Measurements from ENCODE around the gene NDUFA6. TPM values are rescaled to one million over a fixed set of nuclear protein-coding genes. Genes with fewer than 3 reads are reported as not detected.

The NDUFA6 gene
- total RNA-seq, 2 experiments from 2014 or later: 94.8 to 97.1 TPM

DNA sequence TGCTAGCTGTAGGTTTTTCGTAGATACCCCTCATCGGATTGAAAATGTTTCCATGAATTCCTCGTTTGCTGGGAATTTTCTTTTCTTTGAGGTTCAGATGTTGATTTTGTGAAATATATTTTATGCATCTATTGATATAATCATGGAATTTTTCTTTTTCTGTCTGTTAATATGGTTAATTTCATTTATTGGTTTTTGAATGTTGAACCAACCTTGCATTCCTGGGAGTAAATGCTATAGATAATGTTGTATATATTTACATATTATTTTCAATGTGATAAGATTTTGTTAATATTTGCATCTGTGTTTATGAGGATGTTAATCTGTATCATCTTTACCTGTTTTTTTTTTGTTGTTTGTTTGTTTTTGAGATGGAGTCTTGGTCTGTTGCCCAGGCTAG lies 10.6 kb upstream of the NDUFA6 start:
- ChIA-PET POLR2A (interaction anchor here (0.9 kb wide), 1 partner anchor 11 kb away, joined by 5 read pairs; the partner anchor contains the start of gene NDUFA6), CTCF (no interaction called here)
- DNase-seq: no peak

GRCh38 chr22:42091455-42091782 lies 847 bp upstream of the NDUFA6 start:
- Mint-ChIP-seq H3K4me3 (peak overlapping the region; percentile 99), H3K4me1 (peaks cover 31% of the 10 kb centered on the region), H3K27ac (peak overlapping the region; percentile 99), H3K36me3 (ENCODE audit: low read depth) (peaks cover 30% of the 10 kb centered on the region), H3K9me3 (peaks cover 10% of the 10 kb centered on the region), H3K27me3 (no peaks in the 10 kb centered on the region)
- CTCF ChIA-PET: interaction anchor here (0.7 to 4.2 kb wide), 34 partner anchors 7 to 394 kb away, joined by 3 to 47 read pairs (median 6); partner anchors contain the start of genes CENPM, NAGA, SEPTIN3 and SMDT1
- POLR2A ChIA-PET: interaction anchor here (0.5 to 4.9 kb wide), 36 partner anchors 12 to 524 kb away, joined by 3 to 185 read pairs (median 6); partner anchors contain the start of genes CENPM, MEI1, NAGA and POLDIP3
- no peak for DNase-seq

More for the DNA sequence above, 10.6 kb upstream of the NDUFA6 start:
- H3K4me3 Mint-ChIP-seq: no peak overlapping the region
- no peaks in the 10 kb centered on the region for H3K27me3 Mint-ChIP-seq
- H3K4me1 Mint-ChIP-seq: no peaks in the 10 kb centered on the region
- peaks cover 34% of the 10 kb centered on the region for H3K36me3 Mint-ChIP-seq (ENCODE audit: low read depth)
- peaks cover 29% of the 10 kb centered on the region for H3K9me3 Mint-ChIP-seq
- no peak overlapping the region for H3K27ac Mint-ChIP-seq

DNA sequence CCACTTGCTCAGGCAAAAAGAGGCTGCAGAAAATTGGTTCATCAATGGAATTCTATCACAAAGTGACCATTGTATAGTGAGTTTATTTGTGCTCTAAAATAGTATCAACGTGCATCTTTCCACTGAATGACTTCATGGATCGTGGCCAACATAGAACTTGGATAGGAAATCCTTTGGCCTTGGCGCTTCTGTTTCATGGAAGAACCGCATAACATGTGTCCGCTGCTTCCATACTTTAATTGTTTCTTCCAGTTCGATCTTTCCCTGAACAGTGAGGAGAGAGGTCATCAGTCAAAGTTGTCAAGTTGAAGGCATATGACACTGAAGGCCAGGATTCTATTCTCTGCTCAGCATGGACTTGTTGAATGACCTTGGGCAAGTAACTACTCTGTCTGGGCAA lies 4.5 kb downstream of the NDUFA6 start:
- POLR2A ChIA-PET: interaction anchor here (1.4 kb wide), 1 partner anchor 139 kb away, joined by 3 read pairs; the partner anchor contains the start of gene CENPM
- CTCF ChIA-PET: no interaction called here
- peaks cover 73% of the 10 kb centered on the region for H3K36me3 Mint-ChIP-seq (ENCODE audit: low read depth)

GRCh38 chr22:42084874-42085273 lies 5.7 kb downstream of the NDUFA6 start:
- DNase-seq: no peak
- Mint-ChIP-seq H3K4me1 (peaks cover 45% of the 10 kb centered on the region), H3K27me3 (no peaks in the 10 kb centered on the region), H3K9me3 (peaks cover 9% of the 10 kb centered on the region), H3K4me3 (no peak overlapping the region), H3K36me3 (ENCODE audit: low read depth) (peaks cover 72% of the 10 kb centered on the region), H3K27ac (no peak overlapping the region)
- POLR2A ChIA-PET: interaction anchor here (0.6 to 1.4 kb wide), 2 partner anchors 34 to 138 kb away, joined by 3 read pairs; partner anchors contain the start of gene CENPM
- CTCF ChIA-PET: no interaction called here

More for the DNA sequence above, 4.5 kb downstream of the NDUFA6 start:
- H3K9me3 Mint-ChIP-seq: peaks cover 10% of the 10 kb centered on the region
- DNase-seq: no peak
- peaks cover 40% of the 10 kb centered on the region for H3K4me1 Mint-ChIP-seq
- H3K27ac Mint-ChIP-seq: no peak overlapping the region
- no peak overlapping the region for H3K4me3 Mint-ChIP-seq
- no peaks in the 10 kb centered on the region for H3K27me3 Mint-ChIP-seq

DNA sequence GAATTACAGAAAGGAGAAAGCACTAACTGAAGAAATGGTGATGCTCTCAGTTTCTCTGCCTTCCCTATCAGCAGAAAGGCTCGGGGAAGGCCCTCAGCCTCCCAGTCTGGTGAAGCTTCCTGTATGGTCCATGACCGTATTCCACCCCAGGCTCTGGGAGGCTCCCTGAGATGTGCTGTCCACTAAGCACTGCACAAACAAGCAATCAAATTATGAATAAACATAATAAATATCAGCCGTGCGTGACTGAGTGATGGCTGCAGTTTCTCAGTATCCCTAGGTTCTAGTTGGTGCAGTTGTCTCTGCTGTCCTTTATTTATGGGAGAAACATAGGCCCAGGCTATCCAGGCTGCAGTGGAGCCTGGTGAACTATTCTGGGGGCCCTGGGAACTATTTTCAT lies 7.5 kb downstream of the NDUFA6 start:
- no peaks in the 10 kb centered on the region for H3K9me3 Mint-ChIP-seq
- ChIA-PET CTCF (no interaction called here), POLR2A (no interaction called here)
- H3K4me1 Mint-ChIP-seq: peaks cover 44% of the 10 kb centered on the region
- no peak for DNase-seq
- H3K36me3 Mint-ChIP-seq (ENCODE audit: low read depth): peaks cover 60% of the 10 kb centered on the region
- H3K27me3 Mint-ChIP-seq: no peaks in the 10 kb centered on the region
- no peak overlapping the region for H3K27ac Mint-ChIP-seq
- H3K4me3 Mint-ChIP-seq: no peak overlapping the region

- POLR2A ChIA-PET: interaction anchor here (0.7 to 5.7 kb wide), 22 partner anchors 9 to 459 kb away, joined by 3 to 185 read pairs (median 5); partner anchors contain the start of genes CCDC134, CENPM, NAGA and NDUFA6
- peaks cover 42% of the 10 kb centered on the region for H3K36me3 Mint-ChIP-seq (ENCODE audit: low read depth)
- H3K27me3 Mint-ChIP-seq: no peaks in the 10 kb centered on the region
- H3K4me3 Mint-ChIP-seq: peak overlapping the region; percentile 95
- peak overlapping the region; percentile 92 for H3K27ac Mint-ChIP-seq
- no peaks in the 10 kb centered on the region for H3K9me3 Mint-ChIP-seq
- peak; percentile 31 for DNase-seq
- peaks cover 36% of the 10 kb centered on the region for H3K4me1 Mint-ChIP-seq
- CTCF ChIA-PET: interaction anchor here (1.3 to 4.1 kb wide), 4 partner anchors 9 to 365 kb away, joined by 4 to 35 read pairs (median 4); partner anchors contain the start of gene NDUFA6
Observed at GRCh38 chr22:42080287-42080686, 10.3 kb downstream of the NDUFA6 start.

GRCh38 chr22:42079319-42080251 lies 11.0 kb downstream of the NDUFA6 start, which contains the start of gene SMDT1:
TSS of gene SMDT1 (plus strand) at chr22:42079700. CDS start at chr22:42079769, 69 bp downstream.
- CTCF ChIA-PET: interaction anchor here (1.1 to 4.1 kb wide), 5 partner anchors 8 to 365 kb away, joined by 3 to 35 read pairs (median 4); partner anchors contain the start of gene NDUFA6
- no peaks in the 10 kb centered on the region for H3K9me3 Mint-ChIP-seq
- peak within 1 kb of the TSS; percentile 92 for H3K27ac Mint-ChIP-seq
- no peaks in the 10 kb centered on the region for H3K27me3 Mint-ChIP-seq
- peak; percentile 98 for DNase-seq
- H3K36me3 Mint-ChIP-seq (ENCODE audit: low read depth): peaks cover 37% of the 10 kb centered on the region
- POLR2A ChIA-PET: interaction anchor here (0.6 to 5.7 kb wide), 30 partner anchors 10 to 534 kb away, joined by 3 to 185 read pairs (median 5); partner anchors contain the start of genes CCDC134, CENPM, NAGA and NDUFA6
- H3K4me1 Mint-ChIP-seq: peaks cover 42% of the 10 kb centered on the region
- H3K4me3 Mint-ChIP-seq: peak within 1 kb of the TSS; percentile 95

DNA sequence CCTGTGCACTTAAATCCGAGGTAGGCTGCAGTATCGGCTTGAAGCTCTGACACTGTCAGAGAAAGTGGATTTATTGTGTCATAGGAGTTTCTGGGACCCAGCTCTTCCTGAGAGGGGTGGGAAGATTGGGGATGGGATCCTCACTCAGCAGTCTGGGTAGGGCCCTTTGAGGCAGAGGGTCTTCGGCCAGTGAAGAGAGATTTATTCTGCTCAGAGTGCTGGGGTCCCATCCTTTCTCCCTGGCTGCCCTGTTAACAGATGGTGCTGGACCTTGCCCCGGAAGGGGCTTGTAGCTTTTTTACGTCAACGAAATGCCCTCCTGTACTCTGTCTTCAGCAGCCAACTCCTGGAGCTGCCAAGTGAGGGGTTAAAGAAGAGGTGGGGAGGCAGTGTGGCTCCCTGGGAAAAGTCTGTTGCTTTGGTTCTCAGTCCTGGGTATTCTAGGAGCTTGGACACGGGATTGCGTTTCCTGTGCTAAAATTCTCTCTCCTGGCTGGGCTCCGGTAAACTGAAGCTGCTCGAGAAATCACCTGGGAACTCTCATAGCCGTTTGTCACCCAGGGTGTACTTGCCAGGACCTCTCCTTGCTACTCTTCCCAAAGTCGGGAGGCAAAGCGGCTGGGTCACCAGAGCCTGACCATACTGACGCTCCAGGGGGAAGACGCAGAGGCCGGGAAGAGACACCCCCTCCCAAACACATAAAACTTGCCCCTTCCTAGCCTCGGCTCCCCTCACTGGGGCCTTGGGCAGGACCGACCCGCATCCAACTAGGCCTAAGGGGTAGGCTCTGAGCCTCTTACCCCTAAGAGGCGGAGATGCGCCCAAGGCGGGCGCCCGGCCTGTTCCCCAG lies 11.9 kb downstream of the NDUFA6 start:
- ChIA-PET POLR2A (interaction anchor here (0.9 to 5.7 kb wide), 20 partner anchors 9 to 412 kb away, joined by 3 to 185 read pairs (median 6); partner anchors contain the start of genes CCDC134, CENPM, NAGA and NDUFA6), CTCF (interaction anchor here (1.1 to 4.1 kb wide), 2 partner anchors 12 to 366 kb away, joined by 3 to 35 read pairs; partner anchors contain the start of gene NDUFA6)
- Mint-ChIP-seq H3K36me3 (ENCODE audit: low read depth) (peaks cover 30% of the 10 kb centered on the region), H3K27me3 (no peaks in the 10 kb centered on the region), H3K9me3 (no peaks in the 10 kb centered on the region), H3K4me3 (peak overlapping the region; percentile 95), H3K27ac (peak overlapping the region; percentile 92), H3K4me1 (peaks cover 44% of the 10 kb centered on the region)
- DNase-seq: no peak

DNA sequence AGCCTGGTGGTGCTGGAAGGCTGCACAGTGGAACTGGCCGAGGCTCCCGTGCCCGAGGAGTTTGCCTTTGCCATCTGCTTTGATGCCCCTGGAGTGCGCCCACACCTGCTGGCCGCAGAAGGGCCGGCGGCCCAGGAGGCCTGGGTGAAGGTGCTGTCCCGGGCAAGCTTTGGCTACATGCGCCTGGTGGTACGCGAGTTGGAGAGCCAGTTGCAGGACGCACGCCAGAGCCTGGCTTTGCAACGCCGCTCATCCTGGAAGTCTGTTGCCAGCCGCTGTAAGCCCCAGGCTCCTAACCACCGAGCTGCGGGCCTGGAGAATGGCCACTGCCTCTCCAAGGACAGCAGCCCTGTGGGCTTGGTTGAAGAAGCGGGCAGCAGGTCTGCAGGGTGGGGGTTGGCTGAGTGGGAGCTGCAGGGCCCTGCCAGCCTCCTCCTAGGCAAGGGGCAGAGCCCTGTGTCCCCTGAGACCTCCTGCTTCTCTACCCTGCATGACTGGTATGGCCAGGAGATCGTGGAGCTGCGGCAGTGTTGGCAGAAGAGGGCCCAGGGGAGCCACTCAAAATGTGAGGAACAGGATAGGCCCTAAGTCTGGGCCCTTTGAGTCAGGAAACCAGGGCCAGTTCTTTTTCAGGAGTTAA lies 13.0 kb downstream of the NDUFA6 start:
- H3K4me1 Mint-ChIP-seq: peaks cover 51% of the 10 kb centered on the region
- POLR2A ChIA-PET: interaction anchor here (3.7 to 5.7 kb wide), 2 partner anchors 8 to 12 kb away, joined by 77 to 185 read pairs; partner anchors contain the start of genes NAGA and NDUFA6
- no peak overlapping the region for H3K4me3 Mint-ChIP-seq
- H3K9me3 Mint-ChIP-seq: no peaks in the 10 kb centered on the region
- CTCF ChIA-PET: interaction anchor here (4.1 kb wide), 1 partner anchor 13 kb away, joined by 35 read pairs; the partner anchor contains the start of gene NDUFA6
- H3K36me3 Mint-ChIP-seq (ENCODE audit: low read depth): peaks cover 25% of the 10 kb centered on the region
- DNase-seq: no peak
- no peaks in the 10 kb centered on the region for H3K27me3 Mint-ChIP-seq
- H3K27ac Mint-ChIP-seq: peak overlapping the region; percentile 92

- no peaks in the 10 kb centered on the region for H3K27me3 Mint-ChIP-seq
- peaks cover 48% of the 10 kb centered on the region for H3K4me1 Mint-ChIP-seq
- no peak overlapping the region for H3K27ac Mint-ChIP-seq
- DNase-seq: peak; percentile 4
- H3K9me3 Mint-ChIP-seq: no peaks in the 10 kb centered on the region
- ChIA-PET POLR2A (interaction anchor here (1.3 to 5.7 kb wide), 3 partner anchors 13 to 131 kb away, joined by 5 to 185 read pairs (median 22); partner anchors contain the start of genes CENPM and NDUFA6), CTCF (no interaction called here)
- H3K4me3 Mint-ChIP-seq: no peak overlapping the region
- peaks cover 18% of the 10 kb centered on the region for H3K36me3 Mint-ChIP-seq (ENCODE audit: low read depth)
Observed at GRCh38 chr22:42076764-42077485, 13.6 kb downstream of the NDUFA6 start.
